CD4-positive, alpha-beta T cell treated with Interleukin-15 for 1 hour (primary cell): Measurements from ENCODE around the gene PROCR.
A peak's percentile ranks its signal among the peaks of the same experiment; 100 is the strongest.
"Not testable (repeated sequence)": the region's sequence is repeated elsewhere in the genome, so short reads cannot be mapped to it uniquely, and the experiment has no call there.

ENCODE experiments used
- DNase-seq: peaks from one replicate; pipeline ENCODE4 v3.0.0-alpha.2; 2020

PROCR gene

GRCh38 chr20:35171753-35172433 is at the start of gene PROCR:
TSS of gene PROCR (plus strand) at chr20:35172072. CDS start at chr20:35172155, 83 bp downstream.
- DNase-seq = peak; percentile 25

- no peak for DNase-seq
Measured at GRCh38 chr20:35122756-35123405, 49.0 kb upstream of the PROCR start.

DNA sequence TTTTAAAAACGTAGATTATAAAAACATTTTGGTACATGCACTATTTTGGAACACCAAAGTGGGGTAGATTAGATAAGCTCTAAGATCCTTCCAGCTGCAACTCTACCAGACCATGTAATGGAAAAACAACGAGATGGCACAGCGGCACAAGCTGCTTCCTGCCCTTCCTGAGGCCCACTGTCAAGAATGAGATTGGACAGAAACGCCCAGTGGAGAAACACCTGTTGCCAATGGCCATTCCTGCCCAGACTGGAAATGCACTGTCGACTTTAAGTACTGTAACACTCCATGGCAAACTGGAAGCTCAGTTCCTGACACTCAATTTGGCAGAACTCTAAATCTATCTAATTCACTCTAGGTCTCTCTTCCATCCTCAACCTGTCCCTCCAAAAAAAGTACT is 46.1 kb upstream of the PROCR start:
- no peak for DNase-seq

- DNase-seq = no peak
Measured at GRCh38 chr20:35129647-35130069, 42.2 kb upstream of the PROCR start.

GRCh38 chr20:35131934-35132333 is 39.9 kb upstream of the PROCR start:
- DNase-seq = no peak

DNA sequence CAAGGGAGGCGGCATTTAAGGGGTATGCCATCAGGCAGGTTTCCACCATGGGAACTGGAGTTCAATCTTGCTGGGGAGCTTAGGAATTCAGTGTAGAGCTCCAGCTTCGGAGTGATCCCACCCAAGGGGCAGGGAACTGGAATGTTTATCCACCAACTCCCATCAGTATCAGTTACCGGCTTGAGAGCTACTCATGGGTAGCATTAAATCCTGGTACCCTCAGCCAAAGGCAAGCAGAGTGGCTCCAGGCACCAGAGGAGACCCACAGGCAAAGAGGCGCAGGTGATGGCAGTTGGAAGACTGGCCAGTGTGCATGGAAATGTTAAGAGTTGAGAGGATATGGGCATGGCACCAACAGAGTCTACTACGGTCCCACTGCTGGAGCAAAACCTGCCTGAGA is 38.8 kb upstream of the PROCR start:
- no peak for DNase-seq

- DNase-seq = no peak
Measured at GRCh38 chr20:35133735-35134134, 38.1 kb upstream of the PROCR start.

DNA sequence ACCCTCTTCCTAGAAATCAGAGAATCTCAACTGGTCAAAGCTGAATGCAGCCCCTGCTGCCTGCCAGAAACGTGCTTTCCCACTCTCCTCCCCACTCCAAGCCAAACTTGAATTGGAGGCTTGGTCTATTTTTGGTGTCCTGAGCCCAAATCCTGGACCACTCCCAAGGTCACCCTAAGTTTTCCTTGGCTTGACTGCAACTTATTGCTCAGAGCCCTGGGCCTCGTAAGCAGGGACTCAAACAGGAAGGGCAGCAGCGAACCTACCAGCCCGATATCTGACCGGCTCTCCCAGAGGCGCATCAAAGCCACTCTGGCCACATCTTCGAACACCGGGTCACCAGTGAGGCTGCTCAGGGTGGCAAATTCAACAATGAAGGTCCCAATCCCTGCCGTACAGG is 37.4 kb upstream of the PROCR start:
- no peak for DNase-seq

DNA sequence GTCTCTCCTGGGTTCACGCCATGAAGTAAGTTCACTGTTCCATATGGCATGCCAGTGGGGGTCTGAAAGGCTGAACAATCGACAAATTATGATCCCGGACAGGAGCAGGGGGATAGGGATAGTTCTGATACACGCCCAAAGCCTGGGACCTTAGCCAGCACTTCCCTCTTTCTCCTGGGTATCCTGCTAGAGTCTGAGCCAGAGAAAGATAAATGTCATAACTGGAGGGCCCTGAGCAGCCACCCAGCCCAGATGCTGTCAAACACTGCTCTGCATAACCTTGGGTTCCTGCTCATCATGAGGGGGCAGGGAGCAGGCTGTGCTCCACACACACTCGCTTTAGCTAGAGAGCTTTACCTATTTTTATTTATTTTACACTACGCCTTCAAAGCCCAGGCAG is 37.0 kb upstream of the PROCR start:
- no peak for DNase-seq

DNA sequence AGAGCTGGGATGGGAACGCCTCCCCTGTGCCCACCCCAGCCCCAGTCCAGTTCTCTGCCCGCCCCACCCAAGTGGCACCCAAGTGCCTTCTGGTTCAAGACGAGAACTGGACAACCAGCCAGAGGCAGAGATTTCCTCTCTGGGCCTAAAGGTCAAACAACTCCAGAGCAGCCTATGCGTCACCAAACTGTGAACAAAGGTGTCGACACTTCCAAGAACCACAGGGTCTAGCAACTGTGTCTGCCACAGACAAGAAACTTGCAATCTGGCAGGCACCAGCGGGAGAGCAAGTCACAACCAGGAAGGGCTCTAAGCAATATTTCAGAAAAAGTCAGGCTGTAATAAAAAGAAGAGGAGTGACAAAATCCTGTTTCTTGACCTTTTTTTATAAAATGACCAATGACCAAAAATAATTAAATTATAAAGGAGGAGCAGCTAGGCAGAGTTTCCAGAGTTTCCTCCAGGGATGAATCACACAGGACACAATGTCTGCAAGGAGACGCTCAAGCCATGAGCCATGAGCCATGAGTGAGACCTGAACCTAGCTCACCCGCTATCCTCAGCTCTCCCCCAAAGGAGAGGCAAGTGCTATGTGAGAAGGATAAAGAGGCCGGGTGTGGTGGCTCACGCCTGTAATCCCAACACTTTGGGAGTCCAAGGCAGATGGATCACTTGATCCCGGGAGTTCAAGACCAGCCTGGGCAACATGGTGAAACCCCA is 35.8 kb upstream of the PROCR start:
- no peak for DNase-seq

DNA sequence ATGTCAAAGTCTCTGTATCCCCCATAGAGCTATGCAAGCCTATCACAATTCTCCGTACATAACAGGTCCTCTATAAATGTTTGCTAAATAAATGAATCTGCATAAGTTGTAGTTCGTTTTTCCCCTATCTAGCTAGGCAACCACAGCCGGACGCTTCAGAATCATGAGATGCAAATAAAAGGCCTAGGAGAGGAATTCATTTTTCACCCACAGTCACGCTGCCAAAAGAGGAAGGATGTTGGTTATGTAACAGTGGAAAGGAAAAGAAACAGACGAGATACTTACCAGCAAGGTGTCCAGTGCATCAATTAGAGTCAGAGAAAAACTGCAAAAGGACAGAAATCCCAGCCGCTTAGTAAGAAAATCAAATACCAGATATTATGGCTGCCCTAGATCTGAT is 27.2 kb upstream of the PROCR start:
- DNase-seq = peak; percentile 50

- DNase-seq = no peak
Measured at GRCh38 chr20:35145141-35145564, 26.7 kb upstream of the PROCR start.

GRCh38 chr20:35146299-35146919 is 25.5 kb upstream of the PROCR start:
- DNase-seq = no peak

DNA sequence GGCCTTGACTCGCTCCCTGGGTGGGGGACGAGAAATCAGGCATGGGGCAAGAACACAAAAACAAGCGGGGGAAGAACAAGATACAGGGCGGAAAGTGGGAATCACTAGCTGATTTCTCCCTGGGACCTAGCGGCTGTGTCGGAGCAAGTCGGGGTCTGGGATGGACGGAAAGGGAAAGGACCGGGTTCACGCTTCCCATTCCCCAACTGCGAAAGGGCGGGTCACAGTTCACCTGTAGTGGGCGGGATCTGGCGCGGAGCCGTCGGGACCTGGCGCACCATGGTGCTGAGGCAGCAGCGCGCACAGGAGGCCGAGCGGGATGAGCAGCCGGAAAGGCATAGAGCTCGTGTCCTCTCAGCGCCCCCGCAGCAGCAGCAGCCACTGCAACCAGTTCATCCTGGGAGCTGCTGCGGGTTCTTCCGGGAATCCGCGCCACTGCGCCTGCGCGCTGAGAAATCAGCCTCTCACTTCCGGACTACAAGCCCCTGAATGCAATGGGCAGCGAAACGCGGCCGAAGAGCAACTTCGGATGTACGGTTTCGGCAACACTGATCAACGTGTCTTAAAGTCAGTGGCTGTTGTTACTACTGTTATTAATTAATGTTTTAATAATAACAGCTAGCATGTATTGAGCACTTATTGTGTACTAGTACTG is 24.8 kb upstream of the PROCR start, which contains the start of gene EDEM2:
Gene EDEM2 (minus strand): TSS at position 417 of the 655 bp plus-strand sequence. CDS start 78 bp downstream, at position 339.
- DNase-seq = peak; percentile 95

- peak; percentile 22 for DNase-seq
Measured at GRCh38 chr20:35147575-35148071, 24.2 kb upstream of the PROCR start.

DNA sequence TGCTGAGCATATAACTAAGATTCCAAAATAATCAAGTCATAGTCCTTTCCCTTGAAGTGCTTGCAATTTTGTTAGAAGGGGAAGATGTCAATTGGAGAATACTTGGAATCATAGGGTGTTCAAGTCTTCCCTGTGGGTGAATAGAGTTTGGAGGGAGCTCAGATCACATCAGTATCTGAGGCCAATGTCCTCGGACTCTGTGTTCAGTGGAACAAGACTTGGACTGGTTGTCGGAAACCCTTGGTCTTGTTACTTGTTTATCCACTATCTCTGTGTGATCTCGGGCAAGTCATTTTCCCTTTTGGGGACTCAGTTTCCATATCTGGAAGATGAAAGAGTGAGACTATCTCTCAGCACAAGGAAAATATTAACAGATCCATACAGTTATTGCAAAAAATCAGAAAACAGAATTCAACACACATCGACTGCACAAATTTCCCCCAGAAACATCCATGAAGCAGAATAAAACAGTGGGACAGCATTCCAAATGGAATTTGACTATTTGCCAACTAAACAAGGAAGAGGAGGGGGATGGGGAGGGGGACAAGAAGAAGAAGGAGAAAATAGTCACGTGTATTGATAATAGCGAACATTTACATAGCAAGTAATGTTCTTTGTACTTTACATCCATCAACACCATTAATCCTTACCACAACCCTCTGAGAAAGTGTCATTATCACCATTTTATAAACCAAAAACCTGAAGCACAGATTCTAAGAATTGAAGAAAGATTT is 20.9 kb upstream of the PROCR start:
- DNase-seq = no peak

DNA sequence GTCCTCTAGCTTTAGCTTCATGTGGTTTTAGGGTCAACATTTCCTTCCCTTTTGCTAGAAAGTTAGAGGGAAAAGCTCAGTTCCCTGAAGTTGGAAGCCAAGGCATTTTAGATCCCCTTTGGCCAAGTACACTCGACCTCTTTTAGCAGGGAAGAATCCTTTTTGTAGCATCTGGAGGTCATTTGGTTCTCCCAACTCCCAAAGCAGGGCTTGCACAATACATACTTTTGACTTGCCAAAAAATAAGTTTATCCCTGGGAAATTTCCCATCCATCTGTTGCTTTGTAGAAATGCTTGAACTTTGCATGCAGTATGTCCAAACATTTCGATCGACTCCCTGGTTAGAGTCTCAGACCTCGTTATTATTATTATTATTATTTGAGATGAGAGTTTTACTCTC is 20.1 kb upstream of the PROCR start:
- DNase-seq = no peak

DNA sequence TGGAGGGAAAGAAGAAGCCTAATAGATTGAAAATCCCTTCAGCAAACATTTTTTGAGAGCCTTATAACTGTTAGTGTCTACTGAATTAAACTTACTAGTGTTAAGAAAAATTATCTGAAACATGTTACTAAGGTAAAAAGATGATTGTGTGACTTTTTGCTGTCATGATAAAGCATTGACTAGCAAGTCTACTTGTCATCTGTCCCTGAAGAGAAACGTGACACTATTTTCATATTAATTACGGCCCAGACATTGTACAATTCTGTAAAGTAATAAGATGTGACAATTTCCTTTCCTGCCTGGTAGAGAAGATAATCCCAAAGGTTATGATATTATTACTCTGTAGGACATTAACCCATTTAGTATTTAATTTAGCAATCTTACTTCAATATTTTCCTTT is 15.9 kb upstream of the PROCR start:
- DNase-seq = no peak

GRCh38 chr20:35156978-35157377 is 14.9 kb upstream of the PROCR start:
- no peak for DNase-seq

DNA sequence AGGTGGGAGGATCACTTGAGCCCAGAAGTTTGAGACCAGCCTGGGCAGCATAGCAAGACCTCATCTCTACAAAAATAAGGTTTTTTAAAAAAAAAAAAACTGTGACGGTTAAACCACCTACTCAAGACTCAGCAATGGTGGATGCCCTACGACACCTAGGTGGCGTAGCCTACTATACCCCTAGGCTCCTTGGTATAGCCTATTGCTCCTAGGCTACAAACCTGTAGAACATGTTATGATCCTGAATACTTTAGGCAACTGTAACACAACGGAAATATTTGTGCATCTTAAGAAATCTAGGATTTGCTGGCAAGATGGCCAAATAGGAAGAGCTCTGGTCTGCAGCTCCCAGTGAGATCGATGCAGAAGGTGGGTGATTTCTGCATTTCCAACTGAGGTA is 11.5 kb upstream of the PROCR start:
- not testable (repeated sequence) for DNase-seq

GRCh38 chr20:35164531-35164930 is 7.3 kb upstream of the PROCR start:
- DNase-seq = not testable (repeated sequence)
